GM12873 (cell line): ENCODE results near the gene PLVAP.

Source experiments
- TF ChIP-seq, protein P1 (sequence below): IDR thresholded peaks from 2 replicates; pipeline ENCODE4 v1.5.1; 2012; ENCODE audit warnings: low read depth, mild to moderate bottlenecking, moderate library complexity, low read length, control low read depth; ENCODE audit not compliant: insufficient read depth; ENCODE audit errors: missing control alignments

The PLVAP gene

DNA sequence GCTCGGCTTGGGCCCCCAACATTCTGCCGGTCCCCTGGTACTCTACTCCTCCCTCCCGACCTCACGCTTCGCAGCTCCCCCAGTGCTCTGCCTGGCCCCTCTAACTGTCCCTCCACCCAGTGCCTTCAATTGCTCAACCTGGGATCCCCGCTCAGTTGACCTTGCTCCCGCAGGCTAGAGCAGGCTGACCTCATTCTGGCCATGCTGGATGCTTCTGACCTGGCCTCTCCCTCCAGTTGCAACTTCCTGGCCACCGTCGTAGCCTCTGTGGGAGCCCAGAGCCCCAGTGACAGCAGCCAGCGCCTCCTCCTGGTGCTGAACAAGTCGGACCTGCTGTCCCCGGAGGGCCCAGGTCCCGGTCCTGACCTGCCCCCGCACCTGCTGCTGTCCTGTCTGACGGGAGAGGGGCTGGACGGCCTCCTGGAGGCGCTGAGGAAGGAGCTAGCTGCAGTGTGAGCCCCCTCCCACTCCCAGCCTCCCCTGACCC, 36.2 kb downstream of the PLVAP start:
- TF ChIP-seq, protein P1, sequence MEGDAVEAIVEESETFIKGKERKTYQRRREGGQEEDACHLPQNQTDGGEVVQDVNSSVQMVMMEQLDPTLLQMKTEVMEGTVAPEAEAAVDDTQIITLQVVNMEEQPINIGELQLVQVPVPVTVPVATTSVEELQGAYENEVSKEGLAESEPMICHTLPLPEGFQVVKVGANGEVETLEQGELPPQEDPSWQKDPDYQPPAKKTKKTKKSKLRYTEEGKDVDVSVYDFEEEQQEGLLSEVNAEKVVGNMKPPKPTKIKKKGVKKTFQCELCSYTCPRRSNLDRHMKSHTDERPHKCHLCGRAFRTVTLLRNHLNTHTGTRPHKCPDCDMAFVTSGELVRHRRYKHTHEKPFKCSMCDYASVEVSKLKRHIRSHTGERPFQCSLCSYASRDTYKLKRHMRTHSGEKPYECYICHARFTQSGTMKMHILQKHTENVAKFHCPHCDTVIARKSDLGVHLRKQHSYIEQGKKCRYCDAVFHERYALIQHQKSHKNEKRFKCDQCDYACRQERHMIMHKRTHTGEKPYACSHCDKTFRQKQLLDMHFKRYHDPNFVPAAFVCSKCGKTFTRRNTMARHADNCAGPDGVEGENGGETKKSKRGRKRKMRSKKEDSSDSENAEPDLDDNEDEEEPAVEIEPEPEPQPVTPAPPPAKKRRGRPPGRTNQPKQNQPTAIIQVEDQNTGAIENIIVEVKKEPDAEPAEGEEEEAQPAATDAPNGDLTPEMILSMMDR, result no peak

DNA sequence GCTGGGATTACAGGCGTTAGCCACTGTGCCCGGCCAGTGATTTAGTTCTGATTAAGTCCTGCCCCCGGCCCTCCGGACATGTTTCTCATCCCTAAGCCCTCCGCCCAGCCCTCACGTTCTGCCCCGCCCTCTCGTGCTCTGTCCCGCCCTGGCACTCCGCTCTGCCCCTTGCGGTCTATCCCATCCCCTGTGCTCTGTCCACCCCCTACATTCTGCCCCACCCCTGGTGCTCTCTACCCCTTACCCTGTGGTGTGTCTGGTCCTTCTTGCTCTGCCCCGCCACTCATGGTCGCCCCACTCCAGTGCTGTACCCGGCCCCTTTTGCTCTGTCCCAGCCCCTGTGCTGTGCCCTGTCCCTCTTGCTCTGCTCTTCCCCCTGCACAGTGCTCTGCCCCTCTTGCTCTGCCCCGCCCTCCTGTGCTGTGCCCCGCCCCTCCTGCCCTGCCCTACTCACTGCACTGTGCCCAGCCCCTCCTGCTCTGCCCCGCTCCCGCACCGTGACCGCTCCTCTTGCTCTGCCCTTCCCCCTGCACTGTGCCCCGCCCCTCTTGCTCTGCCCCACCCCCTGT, 36.8 kb downstream of the PLVAP start:
- TF ChIP-seq, protein P1, result no peak

DNA sequence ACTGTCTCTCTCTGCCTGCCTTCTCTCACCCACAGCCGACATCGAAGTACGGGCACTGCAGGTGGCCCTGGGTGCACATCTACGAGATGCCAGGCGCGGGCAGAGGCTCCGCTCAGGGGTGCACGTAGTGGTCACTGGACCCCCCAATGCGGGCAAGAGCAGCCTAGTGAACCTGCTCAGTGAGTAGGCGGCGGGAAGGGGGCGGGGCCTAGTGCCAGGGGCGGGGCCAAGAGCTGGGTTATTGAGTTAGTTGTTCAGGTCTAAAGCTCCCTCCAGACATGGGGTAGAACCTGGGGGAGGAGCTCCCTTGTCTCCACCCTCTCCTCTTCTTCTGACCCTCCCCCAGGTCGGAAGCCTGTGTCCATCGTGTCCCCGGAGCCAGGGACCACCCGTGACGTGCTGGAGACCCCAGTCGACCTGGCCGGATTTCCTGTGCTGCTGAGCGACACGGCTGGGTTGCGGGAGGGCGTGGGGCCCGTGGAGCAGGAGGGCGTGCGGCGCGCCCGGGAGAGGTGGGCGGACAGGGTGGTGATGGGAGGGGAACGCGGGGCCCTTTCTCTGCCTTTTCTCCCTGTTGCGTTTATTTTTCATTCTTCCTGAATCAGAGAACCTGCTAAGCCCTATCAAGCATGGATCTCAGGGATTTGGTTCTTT, 37.9 kb downstream of the PLVAP start:
- TF ChIP-seq, protein P1, result no peak

DNA sequence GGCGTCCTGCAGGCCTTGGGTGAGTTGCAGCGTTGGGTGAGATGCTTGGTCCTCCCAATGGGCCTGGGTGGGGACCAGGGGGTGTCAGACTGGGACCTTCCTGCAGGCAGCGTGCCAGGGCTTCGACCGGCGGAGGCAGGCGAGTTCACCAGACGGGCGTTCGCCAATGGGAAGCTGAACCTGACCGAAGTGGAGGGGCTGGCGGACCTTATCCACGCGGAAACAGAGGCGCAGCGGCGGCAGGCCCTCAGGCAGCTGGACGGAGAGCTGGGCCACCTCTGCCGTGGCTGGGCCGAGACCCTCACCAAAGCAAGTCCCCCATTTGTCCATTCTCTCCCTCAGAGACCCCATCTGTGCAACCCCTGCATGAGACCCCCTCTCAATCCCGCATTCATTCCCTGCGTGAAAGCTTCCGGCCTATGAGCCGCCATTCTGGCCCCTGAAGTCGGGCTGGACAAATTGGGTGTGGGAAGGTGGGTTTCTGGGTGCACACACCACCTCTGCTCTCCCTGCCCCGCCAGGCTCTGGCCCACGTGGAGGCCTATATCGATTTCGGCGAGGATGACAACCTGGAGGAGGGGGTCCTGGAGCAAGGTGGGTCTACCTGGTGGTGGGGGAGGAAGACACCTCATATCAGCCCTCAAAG, 38.6 kb downstream of the PLVAP start:
- TF ChIP-seq, protein P1, result no peak

DNA sequence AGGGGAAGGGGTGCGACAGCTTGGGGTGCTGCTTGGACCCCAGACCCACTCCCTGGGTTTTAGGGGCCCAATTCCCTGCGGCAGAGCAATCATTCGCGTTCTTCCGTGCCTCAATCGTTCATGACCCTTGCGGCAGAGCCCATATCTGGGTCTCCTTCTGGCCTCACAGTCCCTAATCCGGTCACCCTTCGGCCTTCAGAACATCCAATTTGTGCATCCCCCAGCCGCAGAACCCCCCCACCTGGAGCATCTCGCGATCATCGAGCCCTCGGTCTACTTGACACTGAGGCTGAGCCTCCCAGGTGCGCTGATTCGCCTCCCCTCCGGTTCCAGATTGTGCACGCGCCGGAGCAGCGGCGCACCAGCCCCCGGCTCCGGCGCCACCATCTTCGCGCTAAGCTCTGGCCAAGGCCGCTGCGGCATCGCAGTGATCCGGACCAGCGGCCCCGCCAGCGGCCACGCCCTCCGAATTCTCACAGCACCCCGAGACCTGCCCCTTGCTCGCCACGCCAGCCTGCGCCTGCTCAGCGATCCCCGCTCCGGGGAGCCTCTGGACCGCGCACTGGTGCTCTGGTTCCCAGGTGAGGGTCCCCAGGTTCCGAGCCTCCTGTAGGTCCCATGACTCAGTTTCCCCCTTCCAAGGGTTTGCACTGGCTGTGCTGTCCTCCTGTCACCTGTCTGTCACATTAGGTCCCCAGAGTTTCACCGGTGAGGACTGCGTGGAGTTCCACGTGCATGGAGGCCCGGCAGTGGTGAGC, 39.3 kb downstream of the PLVAP start:
- TF ChIP-seq, protein P1, result no peak

DNA sequence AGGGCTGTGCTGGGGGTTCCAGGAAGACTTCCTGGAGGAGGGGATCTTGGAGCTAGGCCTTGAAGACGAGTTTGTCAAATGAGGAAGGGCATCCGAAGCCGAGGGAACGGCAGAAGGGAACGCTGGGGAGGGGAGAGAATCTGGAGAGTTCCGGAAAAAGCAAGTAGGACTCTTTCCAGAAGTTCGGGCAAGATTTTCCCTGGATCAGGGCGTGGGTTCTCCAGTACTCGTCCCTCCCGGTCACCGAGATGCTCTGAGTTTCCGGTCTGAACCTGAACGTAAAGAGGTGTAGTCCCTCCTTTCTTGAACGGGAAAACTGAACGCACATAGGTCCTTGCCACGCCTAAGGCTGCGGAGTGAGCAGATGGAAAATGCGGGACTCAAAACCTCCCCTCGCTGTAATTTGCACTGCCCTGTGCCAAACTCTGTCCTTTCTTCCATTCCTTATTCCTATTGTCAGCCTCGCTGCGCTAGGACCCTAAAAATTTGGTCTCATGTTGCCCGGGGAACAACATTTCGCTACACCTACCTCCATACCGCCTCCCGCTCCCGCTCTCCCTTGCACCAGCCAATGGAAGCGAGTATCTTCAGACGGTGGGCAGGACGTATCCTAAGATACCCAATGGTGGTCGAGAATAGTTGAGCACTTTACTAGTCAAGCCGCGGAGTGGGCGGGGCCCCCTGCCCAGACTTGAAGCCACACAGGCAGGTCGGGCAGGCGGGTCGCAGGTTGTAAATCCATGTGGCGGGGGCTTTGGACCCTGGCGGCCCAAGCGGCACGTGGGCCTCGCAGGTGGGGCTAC, 40.1 kb downstream of the PLVAP start, which contains the start of gene GTPBP3:
GTPBP3 (plus strand) TSS at position 682 of the 803 bp plus-strand sequence; CDS start at position 741, 59 bp downstream.
- TF ChIP-seq, protein P1, result no peak
